Activated effector memory CD4-positive, alpha-beta T cell treated with anti-CD3 and anti-CD28 coated beads, Interleukin-2, amount 50 U/mL, for 16 hours (primary cell): ENCODE measurements around the gene PABPC3.

ENCODE experiments used
- DNase-seq: peaks from one replicate; pipeline ENCODE4 v3.0.0-alpha.2; 2020

PABPC3 gene

GRCh38 chr13:25112695-25113255, 16.8 kb downstream of the PABPC3 start:
- DNase-seq: no peak

- DNase-seq: peak; percentile 79
Observed at GRCh38 chr13:25114220-25114619, 18.3 kb downstream of the PABPC3 start.

- no peak for DNase-seq
Observed at GRCh38 chr13:25116044-25116443, 20.1 kb downstream of the PABPC3 start.

GRCh38 chr13:25117312-25117711, 21.4 kb downstream of the PABPC3 start:
- DNase-seq: no peak

- DNase-seq: no peak
Observed at GRCh38 chr13:25118378-25118905, 22.5 kb downstream of the PABPC3 start.

- DNase-seq: no peak
Observed at GRCh38 chr13:25130944-25131343, 35.0 kb downstream of the PABPC3 start.

- DNase-seq: no peak
Observed at GRCh38 chr13:25131881-25132420, 36.0 kb downstream of the PABPC3 start.

- no peak for DNase-seq
Observed at GRCh38 chr13:25132751-25133390, 36.9 kb downstream of the PABPC3 start.

- no peak for DNase-seq
Observed at GRCh38 chr13:25135896-25136295, 40.0 kb downstream of the PABPC3 start.

GRCh38 chr13:25136880-25137787, 41.2 kb downstream of the PABPC3 start:
- DNase-seq: no peak

GRCh38 chr13:25137788-25138115, 41.8 kb downstream of the PABPC3 start:
- DNase-seq: no peak

- no peak for DNase-seq
Observed at GRCh38 chr13:25141042-25141441, 45.1 kb downstream of the PABPC3 start.

- DNase-seq: no peak
Observed at GRCh38 chr13:25143706-25144105, 47.8 kb downstream of the PABPC3 start.

GRCh38 chr13:25147638-25148401, 51.9 kb downstream of the PABPC3 start:
- DNase-seq: no peak

GRCh38 chr13:25148402-25148771, 52.5 kb downstream of the PABPC3 start:
- DNase-seq: no peak
